Subcutaneous abdominal adipose tissue (tissue), 5 donors: ENCODE data around the gene FLT4.

Experiments used
- H3K27ac ChIP-seq: one replicate; pipeline ENCODE4 v1.7.0; 2013; ENCODE audit warnings: low read depth, mild to moderate bottlenecking, inconsistent platforms, low read length, moderate library complexity
- H3K27me3 ChIP-seq, 5 donors: one replicate each; pipeline ENCODE4 v1.7.0; 2013; ENCODE audit warnings: low read length in 5 of 5, inconsistent platforms in 1 of 5; ENCODE audit not compliant: control insufficient read depth in 5 of 5, insufficient read depth in 4 of 5
- H3K36me3 ChIP-seq, 5 donors: one replicate each; pipeline ENCODE4 v1.7.0; 2013; ENCODE audit warnings: low read length in 5 of 5; ENCODE audit not compliant: control insufficient read depth in 5 of 5, insufficient read depth in 5 of 5
- H3K4me1 ChIP-seq, 5 donors: one replicate each; pipeline ENCODE4 v1.7.0; 2013; ENCODE audit warnings: low read length in 5 of 5, mild to moderate bottlenecking in 3 of 5, moderate library complexity in 1 of 5; ENCODE audit not compliant: control insufficient read depth in 5 of 5, insufficient read depth in 5 of 5
- H3K4me3 ChIP-seq, 5 donors: one replicate each; pipeline ENCODE4 v1.7.0; 2013; ENCODE audit warnings: low read length in 5 of 5, low read depth in 1 of 5
- H3K9ac ChIP-seq, 5 donors: one replicate each; pipeline ENCODE4 v1.7.0; 2013; ENCODE audit warnings: low read length in 5 of 5, mild to moderate bottlenecking in 4 of 5, moderate library complexity in 3 of 5
- H3K9me3 ChIP-seq, 5 donors: one replicate each; pipeline ENCODE4 v1.7.0; 2013; ENCODE audit warnings: low read length in 5 of 5; ENCODE audit not compliant: control insufficient read depth in 5 of 5
- donor health status: healthy.
- donor health status: healthy.
- donor health status: healthy.
- donor health status: healthy.
- donor health status: healthy.

FLT4 gene

GRCh38 chr5:180643191-180643851, 6.1 kb downstream of the FLT4 start:
- H3K27ac ChIP-seq, result no peak overlapping the region
- no peaks in the 10 kb centered on the region for H3K36me3 ChIP-seq
- H3K27me3 ChIP-seq, result peaks cover 4 to 41% (median 23%) of the 10 kb centered on the region in 5 donors
- no peak overlapping the region for H3K9ac ChIP-seq
- H3K4me1 ChIP-seq, result peaks cover 0 to 67% (median 40%) of the 10 kb centered on the region in 5 donors
- no peak overlapping the region for H3K4me3 ChIP-seq
- no peaks in the 10 kb centered on the region for H3K9me3 ChIP-seq

GRCh38 chr5:180642779-180643178, 6.6 kb downstream of the FLT4 start:
- peaks cover 0 to 61% (median 40%) of the 10 kb centered on the region in 5 donors for H3K4me1 ChIP-seq
- no peak overlapping the region for H3K9ac ChIP-seq
- H3K9me3 ChIP-seq, result no peaks in the 10 kb centered on the region
- H3K4me3 ChIP-seq, result no peak overlapping the region
- H3K27ac ChIP-seq, result no peak overlapping the region
- H3K36me3 ChIP-seq, result no peaks in the 10 kb centered on the region
- peaks cover 0 to 36% (median 18%) of the 10 kb centered on the region in 5 donors for H3K27me3 ChIP-seq

GRCh38 chr5:180642181-180642775, 7.1 kb downstream of the FLT4 start:
- H3K27ac ChIP-seq, result no peak overlapping the region
- peaks cover 0 to 32% (median 14%) of the 10 kb centered on the region in 5 donors for H3K27me3 ChIP-seq
- H3K9me3 ChIP-seq, result no peaks in the 10 kb centered on the region

GRCh38 chr5:180641566-180641900, 7.9 kb downstream of the FLT4 start:
- H3K27me3 ChIP-seq, result peaks cover 0 to 25% (median 13%) of the 10 kb centered on the region in 5 donors
- H3K36me3 ChIP-seq, result no peaks in the 10 kb centered on the region
- no peak overlapping the region for H3K4me3 ChIP-seq
- H3K9ac ChIP-seq, result peak overlapping the region in 1 of 5 donors; percentile 8
- no peak overlapping the region for H3K27ac ChIP-seq
- no peaks in the 10 kb centered on the region for H3K9me3 ChIP-seq
- H3K4me1 ChIP-seq, result peaks cover 0 to 53% (median 31%) of the 10 kb centered on the region in 5 donors

More at GRCh38 chr5:180642181-180642775, 7.1 kb downstream of the FLT4 start:
- H3K36me3 ChIP-seq, result no peaks in the 10 kb centered on the region
- H3K4me3 ChIP-seq, result no peak overlapping the region
- H3K4me1 ChIP-seq, result peaks cover 0 to 56% (median 38%) of the 10 kb centered on the region in 5 donors
- H3K9ac ChIP-seq, result no peak overlapping the region

- no peaks in the 10 kb centered on the region for H3K36me3 ChIP-seq
- H3K4me1 ChIP-seq, result peaks cover 0 to 53% (median 28%) of the 10 kb centered on the region in 5 donors
- H3K9me3 ChIP-seq, result no peaks in the 10 kb centered on the region
- no peak overlapping the region for H3K27ac ChIP-seq
- H3K27me3 ChIP-seq, result peaks cover 0 to 19% (median 11%) of the 10 kb centered on the region in 5 donors
- peak overlapping the region in 1 of 5 donors; percentile 8 for H3K9ac ChIP-seq
- no peak overlapping the region for H3K4me3 ChIP-seq
Observed at GRCh38 chr5:180640861-180641565, 8.4 kb downstream of the FLT4 start.

GRCh38 chr5:180640611-180640860, 8.9 kb downstream of the FLT4 start:
- Histone ChIP-seq H3K9ac (no peak overlapping the region), H3K4me1 (peaks cover 0 to 50% (median 28%) of the 10 kb centered on the region in 5 donors), H3K27ac (no peak overlapping the region), H3K9me3 (no peaks in the 10 kb centered on the region), H3K36me3 (no peaks in the 10 kb centered on the region), H3K27me3 (peaks cover 0 to 15% (median 7%) of the 10 kb centered on the region in 5 donors), H3K4me3 (no peak overlapping the region)

- no peak overlapping the region for H3K9ac ChIP-seq
- H3K27me3 ChIP-seq, result peaks cover 0 to 15% (median 4%) of the 10 kb centered on the region in 5 donors
- H3K4me3 ChIP-seq, result no peak overlapping the region
- H3K4me1 ChIP-seq, result peaks cover 0 to 44% (median 26%) of the 10 kb centered on the region in 5 donors
- no peak overlapping the region for H3K27ac ChIP-seq
- H3K36me3 ChIP-seq, result no peaks in the 10 kb centered on the region
- H3K9me3 ChIP-seq, result no peaks in the 10 kb centered on the region
Observed at GRCh38 chr5:180639741-180640610, 9.4 kb downstream of the FLT4 start.

GRCh38 chr5:180639287-180639686, 10.1 kb downstream of the FLT4 start:
- no peaks in the 10 kb centered on the region for H3K36me3 ChIP-seq
- peaks cover 0 to 37% (median 20%) of the 10 kb centered on the region in 5 donors for H3K4me1 ChIP-seq
- H3K27ac ChIP-seq, result no peak overlapping the region
- no peak overlapping the region for H3K9ac ChIP-seq
- peaks cover 0 to 10% (median 4%) of the 10 kb centered on the region in 5 donors for H3K27me3 ChIP-seq
- no peak overlapping the region for H3K4me3 ChIP-seq
- H3K9me3 ChIP-seq, result no peaks in the 10 kb centered on the region

GRCh38 chr5:180637962-180638680, 11.3 kb downstream of the FLT4 start:
- peaks cover 0 to 42% (median 20%) of the 10 kb centered on the region in 5 donors for H3K4me1 ChIP-seq
- H3K4me3 ChIP-seq, result no peak overlapping the region
- no peaks in the 10 kb centered on the region for H3K36me3 ChIP-seq
- no peak overlapping the region for H3K27ac ChIP-seq
- H3K9ac ChIP-seq, result no peak overlapping the region
- peaks cover 0 to 12% (median 2%) of the 10 kb centered on the region in 5 donors for H3K27me3 ChIP-seq
- H3K9me3 ChIP-seq, result no peaks in the 10 kb centered on the region
